Activated CD8-positive, alpha-beta memory T cell treated with anti-CD3 and anti-CD28 coated beads for 48 hours (primary cell): Measurements from ENCODE around the gene B3GAT3.
"Not testable (repeated sequence)": the region's sequence is repeated elsewhere in the genome, so short reads cannot be mapped to it uniquely, and the experiment has no call there.

Experiments
- DNase-seq, 3 experiments: peaks; one replicate each; pipeline ENCODE4 v3.0.0-alpha.2; 2020; ENCODE audit warnings: low read depth in 2 of 3, low spot score in 2 of 3

The B3GAT3 gene

DNA sequence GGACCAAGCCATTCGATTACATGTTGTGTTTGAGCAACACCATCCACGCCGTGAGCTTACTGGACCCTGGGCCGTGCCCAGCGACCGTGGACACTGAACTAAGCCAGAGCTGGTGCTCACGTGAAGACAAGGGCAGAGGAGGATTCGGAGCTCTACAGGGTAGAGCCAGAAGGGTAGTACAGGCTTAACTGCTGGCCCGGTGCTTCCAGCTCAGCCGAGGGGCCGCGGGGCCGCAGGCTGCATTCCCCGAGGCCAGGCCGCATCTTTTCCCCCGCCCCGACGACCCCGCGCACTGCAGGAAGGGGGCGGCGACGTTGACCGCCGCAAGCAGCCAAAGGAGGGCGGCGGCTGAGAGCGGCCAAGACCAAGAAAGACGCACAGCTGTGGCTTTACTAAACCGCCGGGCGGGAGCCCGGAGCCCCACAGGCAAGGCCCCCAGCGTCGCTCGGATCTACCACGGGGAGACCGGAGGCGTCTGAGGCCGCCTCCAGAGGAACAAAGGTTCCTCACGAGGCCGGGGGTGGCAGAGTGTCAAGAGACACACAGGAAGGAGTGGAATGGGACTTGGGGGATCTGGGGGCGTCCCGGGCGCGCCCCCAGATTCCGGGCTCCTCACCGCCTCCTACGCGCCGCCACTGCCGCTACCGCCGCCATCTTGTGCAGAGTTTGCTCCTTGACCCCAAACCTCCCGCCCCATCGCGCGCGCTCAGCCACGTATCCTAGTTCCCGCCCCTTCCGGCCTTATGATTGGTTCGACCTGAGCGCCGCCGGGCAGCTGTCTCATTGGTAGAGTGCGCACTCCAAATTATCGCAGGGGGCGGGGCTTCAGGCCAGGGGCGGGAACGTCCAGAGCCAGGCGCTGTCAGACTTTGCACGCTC is 24.4 kb upstream of the B3GAT3 start, which contains the start of gene GANAB:
Gene GANAB (minus strand): TSS at position 668 of the 879 bp plus-strand sequence. CDS start 14 bp downstream, at position 654.
- peak; percentile 97 to 99 (median 98) for DNase-seq

DNA sequence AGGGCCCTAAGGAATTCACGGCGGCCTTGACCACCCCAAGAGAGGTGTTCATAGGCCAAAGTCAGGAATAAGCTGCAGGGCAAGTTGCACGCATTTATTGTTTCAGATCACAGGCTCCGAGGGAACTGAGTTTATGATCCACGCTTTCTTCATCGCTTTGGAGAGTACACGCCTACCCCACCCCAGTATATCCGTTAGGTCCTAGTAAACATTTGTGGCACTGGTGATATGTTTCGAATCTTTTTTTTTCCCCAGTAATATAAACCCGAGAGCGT is 23.8 kb upstream of the B3GAT3 start:
- DNase-seq = no peak

DNA sequence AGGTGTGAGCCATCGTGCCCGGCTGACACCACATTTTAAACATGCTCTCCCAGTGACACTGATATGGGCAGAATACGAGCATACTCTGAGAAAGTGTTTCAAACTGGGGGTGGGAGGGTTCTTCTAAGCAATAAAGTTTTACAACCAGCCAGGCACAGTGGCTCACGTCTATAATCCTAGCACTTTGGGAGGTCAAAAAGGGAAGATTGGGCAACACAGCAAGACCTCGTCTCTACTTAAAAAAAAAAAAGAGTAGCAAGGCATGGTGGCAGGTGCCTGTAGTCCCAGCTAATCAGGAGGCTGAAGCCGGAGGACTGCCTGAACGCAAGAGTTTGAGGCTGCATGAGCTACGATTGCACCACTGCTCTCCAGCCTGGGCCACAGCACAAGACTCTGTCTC is 22.4 kb upstream of the B3GAT3 start:
- no peak for DNase-seq

- DNase-seq = no peak
These were observed 10.7 kb upstream of the B3GAT3 start for GRCh38 chr11:62632492-62632891.

- DNase-seq = no peak
These were observed 5.9 kb upstream of the B3GAT3 start for GRCh38 chr11:62627713-62628112.

- no peak for DNase-seq
These were observed 797 bp upstream of the B3GAT3 start for GRCh38 chr11:62622476-62623089.

- no peak for DNase-seq
These were observed 689 bp downstream of the B3GAT3 start for GRCh38 chr11:62621027-62621566.

DNA sequence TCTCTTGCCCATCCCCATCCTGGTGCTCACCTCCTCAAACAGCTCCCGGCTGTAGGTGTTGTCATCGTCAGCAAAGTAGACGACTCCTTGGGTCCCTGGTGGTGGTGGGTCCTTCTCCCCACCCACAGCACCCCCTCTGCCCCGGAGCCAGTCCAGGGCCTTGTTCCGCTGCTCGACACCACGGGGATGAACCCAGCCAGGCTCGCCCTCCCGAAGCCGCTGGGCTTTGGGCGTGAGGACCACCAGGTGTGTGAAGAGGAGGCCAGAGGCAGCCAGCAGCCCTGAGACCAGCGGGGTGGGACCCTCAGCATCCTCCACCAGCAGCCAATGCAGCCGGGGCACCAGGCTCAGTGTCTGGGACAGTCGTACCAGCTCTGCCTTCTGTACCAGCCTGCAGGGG is 4.8 kb downstream of the B3GAT3 start:
- DNase-seq = not testable (repeated sequence)

- no peak for DNase-seq
These were observed 6.3 kb downstream of the B3GAT3 start for GRCh38 chr11:62615521-62615920.

DNA sequence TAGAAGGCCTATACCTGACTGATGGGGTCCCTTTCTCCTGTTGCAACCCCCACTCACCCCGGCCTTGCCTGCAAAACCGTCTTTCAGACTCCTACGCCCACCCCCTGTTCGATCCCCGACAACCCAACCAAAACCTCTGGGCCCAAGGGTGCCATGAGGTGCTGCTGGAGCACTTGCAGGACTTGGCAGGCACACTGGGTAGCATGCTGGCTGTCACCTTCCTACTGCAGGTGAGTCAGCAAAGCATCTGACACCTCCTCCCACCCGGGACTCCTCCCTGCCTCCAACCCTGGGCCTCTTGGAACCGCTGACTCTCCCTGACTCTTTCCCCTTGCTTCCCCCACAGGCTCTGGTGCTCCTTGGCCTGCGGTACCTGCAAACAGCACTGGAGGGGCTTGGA is 7.5 kb downstream of the B3GAT3 start:
- DNase-seq = no peak

- no peak for DNase-seq
These were observed 8.5 kb downstream of the B3GAT3 start for GRCh38 chr11:62613291-62613778.

DNA sequence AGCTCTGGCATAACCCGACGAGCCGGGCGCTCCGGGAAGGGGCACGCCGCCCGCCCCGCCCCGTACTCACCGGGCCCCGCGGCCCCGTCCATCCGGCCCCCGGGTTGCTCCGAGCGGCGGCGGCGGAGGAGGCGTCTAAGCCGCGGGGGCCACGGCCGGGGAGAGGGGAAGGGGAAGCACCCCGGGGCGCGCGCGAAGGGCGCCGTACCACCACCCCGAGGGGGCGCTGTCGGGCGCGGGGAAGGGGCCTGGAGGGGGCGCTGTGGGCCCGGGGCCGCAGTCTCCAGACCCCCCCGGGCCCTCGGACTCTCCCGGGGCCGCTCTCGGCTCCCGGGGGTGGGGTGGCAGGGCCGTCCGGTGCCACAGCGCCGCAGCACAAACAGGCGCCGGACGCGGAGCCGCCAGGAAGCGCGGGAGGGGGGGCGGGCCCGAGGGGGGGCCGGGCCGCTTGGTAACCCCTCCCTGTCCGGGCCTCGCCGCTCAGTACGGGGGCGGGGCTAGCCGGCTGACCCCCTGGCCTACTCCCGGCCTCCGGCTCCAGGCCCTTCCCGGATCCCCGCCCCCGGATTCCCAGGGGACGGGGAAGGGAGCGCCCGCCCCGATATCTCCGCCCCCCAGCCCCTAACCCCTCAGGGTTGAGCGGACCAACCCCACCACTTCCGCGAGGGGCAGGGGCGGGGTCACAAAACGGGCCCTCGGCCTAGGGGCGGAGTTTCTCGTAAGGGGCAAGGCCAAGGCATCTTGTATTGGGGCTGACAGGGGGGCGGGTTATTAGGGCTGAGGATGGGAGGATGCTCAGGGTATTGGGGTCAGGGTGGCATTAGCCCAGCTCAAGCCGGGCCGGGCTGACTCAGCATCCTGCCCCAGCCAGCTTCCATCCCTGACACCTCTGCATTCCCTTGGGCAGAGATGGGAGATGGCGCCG is 9.2 kb downstream of the B3GAT3 start, which contains the start of the genes EML3 and ROM1:
Gene EML3 (minus strand): TSS at position 410 of the 925 bp plus-strand sequence. CDS start 318 bp downstream, at position 92.
Gene ROM1 (plus strand): TSS at position 892 of the 925 bp plus-strand sequence. CDS start 25 bp downstream, at position 917.
- peak; percentile 69 to 87 (median 79) for DNase-seq

DNA sequence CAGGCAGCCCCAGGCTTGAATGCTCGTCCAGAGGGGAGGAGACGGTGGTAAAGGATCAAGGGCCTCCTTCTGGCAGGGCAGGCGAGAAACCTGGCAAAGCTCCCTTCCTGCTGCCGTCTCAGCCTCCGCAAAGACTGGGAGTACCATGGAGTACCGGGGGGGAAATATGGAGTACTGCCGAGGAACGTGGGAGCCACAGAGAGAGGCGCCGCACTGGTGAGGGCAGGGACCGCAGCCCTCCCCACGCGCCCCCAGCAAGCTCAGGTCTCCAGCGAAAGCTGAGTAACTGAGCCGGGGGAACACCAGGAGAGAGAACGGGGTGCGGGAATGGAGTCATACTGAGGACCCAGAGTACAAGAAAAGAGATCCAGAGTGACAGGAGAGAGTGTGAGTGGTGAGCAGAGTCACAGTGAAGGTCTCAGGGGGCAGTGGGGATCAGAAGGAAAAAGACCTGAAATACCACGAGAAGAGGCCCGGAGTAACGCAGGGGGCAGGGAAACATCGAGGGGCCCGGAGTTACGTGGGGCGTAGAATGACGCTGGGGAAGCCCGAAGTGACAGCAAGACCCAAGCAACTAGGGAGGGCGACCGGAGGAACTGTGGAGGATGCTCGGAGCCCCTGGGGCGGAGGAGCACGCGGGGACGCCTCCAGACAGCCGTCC is 10.0 kb downstream of the B3GAT3 start:
- DNase-seq = peak in 2 of 3 experiments; percentile 35 to 38

- DNase-seq = no peak
These were observed 10.7 kb downstream of the B3GAT3 start for GRCh38 chr11:62610814-62611704.

- DNase-seq = no peak
These were observed 11.4 kb downstream of the B3GAT3 start for GRCh38 chr11:62610403-62610802.

DNA sequence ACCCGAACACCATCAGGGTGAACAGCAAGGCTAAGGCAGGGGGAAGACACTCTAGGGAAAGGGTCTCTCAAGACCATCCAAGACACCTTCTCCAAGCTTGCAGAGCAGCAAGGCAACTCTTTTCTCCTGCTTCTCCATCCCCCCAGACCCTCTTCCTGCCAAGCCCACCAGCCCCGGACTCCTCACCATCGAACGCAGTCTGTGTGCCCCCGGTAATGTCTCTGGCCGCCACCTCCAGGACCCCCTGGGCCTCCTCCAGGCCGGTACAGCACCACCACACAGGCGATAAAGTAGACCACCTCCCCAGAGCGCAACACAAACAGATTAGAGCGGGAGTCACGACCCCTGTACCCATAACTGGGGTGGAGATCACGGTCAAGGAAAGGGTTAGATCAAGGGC is 13.0 kb downstream of the B3GAT3 start:
- no peak for DNase-seq

GRCh38 chr11:62607714-62608113 is 14.1 kb downstream of the B3GAT3 start:
- no peak for DNase-seq

- no peak for DNase-seq
These were observed 15.9 kb downstream of the B3GAT3 start for GRCh38 chr11:62605902-62606301.

DNA sequence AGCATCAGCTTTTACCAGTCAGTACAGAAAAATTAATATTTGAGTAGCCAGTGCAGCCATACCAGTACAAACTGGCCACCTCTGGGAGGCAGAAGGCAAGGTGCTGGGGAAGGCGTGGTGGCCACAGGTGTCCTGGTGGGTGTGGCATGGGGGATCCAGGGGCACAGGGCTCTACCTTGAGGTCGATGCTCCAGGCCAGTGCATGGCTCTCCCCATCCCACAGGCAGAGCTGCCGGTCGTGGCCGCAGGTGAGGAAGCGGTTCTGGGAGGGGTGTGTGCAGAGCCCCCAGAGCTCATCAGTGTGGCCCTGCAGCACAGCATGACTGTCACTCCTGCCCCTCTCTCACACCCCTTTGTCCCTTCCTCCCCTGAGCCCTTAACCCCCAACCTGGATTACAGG is 16.3 kb downstream of the B3GAT3 start:
- DNase-seq = no peak
